ENCODE data around the gene ADM5. TPM values are rescaled to one million over a fixed set of nuclear protein-coding genes. Genes with fewer than 3 reads are reported as not detected.
A peak's percentile ranks its signal among the peaks of the same experiment; 100 is the strongest.

ADM5 gene
- total and polyA plus RNA-seq, 10 of the 15 experiments (the other 5 are each of a cell fraction or from before 2014, with no cell fraction given) = 0.05 to 6.0 (median 1.2) TPM; not detected in 1

DNA sequence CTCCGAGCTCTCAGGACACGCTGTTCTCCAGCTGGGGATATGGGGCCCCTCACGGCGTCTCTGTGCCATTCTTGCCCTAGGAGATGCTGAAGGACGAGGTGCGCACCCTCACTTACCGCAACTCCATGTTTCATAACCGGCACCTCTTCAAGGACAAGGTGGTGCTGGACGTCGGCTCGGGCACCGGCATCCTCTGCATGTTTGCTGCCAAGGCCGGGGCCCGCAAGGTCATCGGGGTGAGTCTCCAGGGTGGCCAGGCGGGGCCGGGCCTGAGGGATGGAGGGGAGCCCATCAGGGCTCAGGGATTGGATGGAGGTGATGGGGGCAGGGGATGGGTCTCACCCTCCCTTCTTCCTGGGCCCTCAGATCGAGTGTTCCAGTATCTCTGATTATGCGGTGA, 7.6 kb upstream of the ADM5 start (continued):
- TF ChIP-seq REST (IDR thresholded peaks at IDR 0.05; ENCODE audit: low read depth, low read length) = no peak
- TF ChIP-seq KDM1A (IDR thresholded peaks at IDR 0.05; ENCODE audit: borderline replicate concordance) = no peak
- no peak for TF ChIP-seq ZNF274 (IDR thresholded peaks at IDR 0.05; ENCODE audit: insufficient read depth, insufficient read length)
- no peak for TF ChIP-seq MYB (IDR thresholded peaks at IDR 0.05; ENCODE audit: borderline replicate concordance, low read depth, low read length)
- TF ChIP-seq HCFC1 (IDR thresholded peaks at IDR 0.05; ENCODE audit: low read length) = no peak

DNA sequence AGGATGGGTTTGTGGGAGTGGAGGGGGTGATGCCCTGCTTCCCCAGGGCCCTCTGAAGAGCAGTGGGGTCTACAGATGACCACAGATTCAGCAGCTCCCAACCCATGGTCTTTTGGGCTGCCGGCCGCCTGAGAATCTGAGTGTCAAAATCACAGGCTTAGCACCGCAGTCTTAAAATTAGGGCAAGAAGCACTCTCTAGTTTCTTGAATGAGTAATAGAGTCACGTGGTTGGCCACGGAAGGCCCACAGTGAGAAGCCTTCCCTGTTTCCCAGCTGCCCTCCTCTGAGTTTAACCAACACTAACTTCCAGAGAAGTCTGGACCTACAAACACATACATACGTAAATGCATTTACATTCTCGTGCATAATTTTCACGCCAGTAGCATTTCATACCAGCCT, 7.1 kb upstream of the ADM5 start:
- H3K36me3 ChIP-seq (ENCODE audit: control insufficient read depth in 2 of 2, insufficient read depth in 2 of 2, low read length in 1 of 2) = peaks cover 24 to 36% of the 10 kb centered on the region in 2 experiments
- 78% methylated on average over 8 of the region's 8 CpGs for WGBS (ENCODE audit: insufficient coverage, insufficient replicate concordance, low lambda C conversion rate, missing lambda C conversion rate)
- peaks cover 12% of the 10 kb centered on the region for H3K4me1 ChIP-seq (ENCODE audit: control insufficient read depth, insufficient read depth, low read length)
- CTCF ChIA-PET = interaction anchor here (1.3 to 1.9 kb wide), 3 partner anchors 9 to 112 kb away, joined by 3 to 12 read pairs (median 11); partner anchors contain the start of gene RRAS
- SMC1A ChIA-PET (ENCODE audit: uncharacterized antibody, unreplicated experiment) = interaction anchor here (1.6 kb wide), 1 partner anchor 9 kb away, joined by 6 read pairs; no protein-coding TSS in a partner anchor
- H2AFZ ChIP-seq (ENCODE audit: control insufficient read depth, low read depth, low read length) = no peak overlapping the region
- BruUV-seq (replicated peaks) = no TSS peak
- no peaks in the 10 kb centered on the region for H3K27me3 ChIP-seq (replicated peaks in 1 of 2; ENCODE audit: control insufficient read depth in 2 of 2, insufficient read depth in 2 of 2, low read length in 1 of 2)
- no peak overlapping the region for H3K9ac ChIP-seq (ENCODE audit: control insufficient read depth, insufficient read depth, low read length)
- no peak overlapping the region for H3K4me3 ChIP-seq
- FAIRE-seq (no peak), DNase-seq (ENCODE audit: low read depth, low spot score) (no peak), ATAC-seq (no peak)
- TF ChIP-seq IKZF1 (conservative IDR thresholded peaks at IDR 0.05) = no peak
- TF ChIP-seq POLR2AphosphoS5 (IDR thresholded peaks at IDR 0.05; ENCODE audit: low read length) = peak; percentile 35; the same call in 1 of the 2 replicates
- H3K9me3 ChIP-seq (replicated peaks; ENCODE audit: control insufficient read depth, insufficient read depth, low read length) = no peaks in the 10 kb centered on the region
- H3K79me2 ChIP-seq (ENCODE audit: control insufficient read depth, insufficient read depth, low read length) = peaks cover 45% of the 10 kb centered on the region
- in situ Hi-C loops (cut with MboI) (no loop called here), intact Hi-C loops (cut with micrococcal nuclease; ENCODE audit: unreplicated experiment) (no loop called here)
- RAD21 ChIA-PET (ENCODE audit: unreplicated experiment) = no interaction called here
- no peak overlapping the region for H3K27ac ChIP-seq (ENCODE audit: control insufficient read depth, insufficient read depth)
- H3K4me2 ChIP-seq (ENCODE audit: control insufficient read depth, insufficient read depth) = no peak overlapping the region
- POLR2A ChIA-PET = interaction anchor here (1.0 kb wide), 1 partner anchor 10 kb away, joined by 6 read pairs; no protein-coding TSS in a partner anchor
- peaks cover 16% of the 10 kb centered on the region for H4K20me1 ChIP-seq (ENCODE audit: control insufficient read depth, insufficient read depth)
